PFSK-1 (cell line): ENCODE measurements around the gene TMEM117.

Experiments
- FOXP2 ChIP-seq: optimal IDR thresholded peaks from 2 replicates; pipeline ENCODE3; 2011; ENCODE audit warnings: borderline replicate concordance, control low read depth, inconsistent platforms; ENCODE audit not compliant: insufficient read depth; ENCODE audit errors: extremely low read length, extremely low read depth
- POLR2AphosphoS5 ChIP-seq: IDR thresholded peaks from 2 replicates; pipeline ENCODE4 v1.6.1; 2012; ENCODE audit warnings: low read depth, mild to moderate bottlenecking, control low read depth, low read length, moderate library complexity
- REST ChIP-seq, 2 experiments: IDR thresholded peaks; 2 replicates each; pipeline versions ENCODE4 v1.6.1 to v1.8.0; 2011 to 2012; ENCODE audit warnings: low read depth in 2 of 2, low read length in 2 of 2, control low read depth in 1 of 2, inconsistent platforms in 1 of 2, mild to moderate bottlenecking in 1 of 2, moderate library complexity in 1 of 2; ENCODE audit not compliant: insufficient read depth in 1 of 2
- SIN3A ChIP-seq: IDR thresholded peaks from 2 replicates; pipeline ENCODE4 v1.6.1; 2012; ENCODE audit warnings: mild to moderate bottlenecking, low read length, moderate library complexity, borderline replicate concordance; ENCODE audit not compliant: insufficient read depth
- TAF1 ChIP-seq: IDR thresholded peaks from 2 replicates; pipeline ENCODE4 v1.6.1; 2012; ENCODE audit warnings: low read length, control low read depth, borderline replicate concordance; ENCODE audit not compliant: insufficient read depth

Gene TMEM117

GRCh38 chr12:44193281-44193680, 357.4 kb downstream of the TMEM117 start:
- TF ChIP-seq POLR2AphosphoS5 (no peak), SIN3A (no peak), TAF1 (no peak), REST (IDR thresholded peaks at IDR 0.05; ENCODE audit: insufficient read depth in 1 of 2, low read depth in 2 of 2, low read length in 2 of 2) (no peak), FOXP2 (no peak)

- TF ChIP-seq TAF1 (no peak), POLR2AphosphoS5 (no peak), SIN3A (no peak), REST (IDR thresholded peaks at IDR 0.05; ENCODE audit: insufficient read depth in 1 of 2, low read depth in 2 of 2, low read length in 2 of 2) (no peak), FOXP2 (no peak)
These were observed 370.2 kb downstream of the TMEM117 start for GRCh38 chr12:44206045-44206444.

- TF ChIP-seq REST (IDR thresholded peaks at IDR 0.05; ENCODE audit: insufficient read depth in 1 of 2, low read depth in 2 of 2, low read length in 2 of 2) = no peak
- no peak for TF ChIP-seq FOXP2
- no peak for TF ChIP-seq SIN3A
- TF ChIP-seq TAF1 = no peak
- TF ChIP-seq POLR2AphosphoS5 = no peak
These were observed 381.4 kb downstream of the TMEM117 start for GRCh38 chr12:44217146-44217883.

GRCh38 chr12:44223736-44224135, 387.9 kb downstream of the TMEM117 start:
- TF ChIP-seq REST (IDR thresholded peaks at IDR 0.05; ENCODE audit: insufficient read depth in 1 of 2, low read depth in 2 of 2, low read length in 2 of 2) = no peak
- no peak for TF ChIP-seq FOXP2
